OCI-LY1 (cell line): ENCODE data around the gene SLAMF1.

ENCODE experiments used
- H2AFZ ChIP-seq: fragments of 200-600 bp; sonication (generic), shearing (Covaris generic); 2 replicates; pipeline ENCODE4 v1.6.0; 2014; ENCODE audit warnings: antibody characterized with exemption, mild to moderate bottlenecking, low read length
- H3F3A ChIP-seq: fragments of 200-600 bp; sonication (generic), shearing (Covaris generic); 2 replicates; pipeline ENCODE4 v1.6.0; 2014; ENCODE audit warnings: mild to moderate bottlenecking, antibody characterized with exemption, low read length, moderate library complexity; ENCODE audit not compliant: insufficient read depth
- H3K27ac ChIP-seq: fragments of 200-600 bp; sonication (generic); 2 replicates; pipeline ENCODE4 v1.5.1; 2014; ENCODE audit warnings: low read length, mixed run types, mild to moderate bottlenecking, low read depth; ENCODE audit not compliant: poor library complexity, severe bottlenecking
- H3K27me3 ChIP-seq: fragments of 200-600 bp; sonication (generic); 2 replicates; pipeline ENCODE4 v1.6.0; 2014; ENCODE audit warnings: antibody characterized with exemption, mild to moderate bottlenecking, low read length, moderate library complexity; ENCODE audit not compliant: insufficient read depth
- H3K36me3 ChIP-seq: fragments of 200-600 bp; sonication (generic); 2 replicates; pipeline ENCODE4 v1.6.1; 2014; ENCODE audit warnings: mild to moderate bottlenecking, antibody characterized with exemption, low read length, moderate library complexity, mixed read lengths; ENCODE audit not compliant: insufficient read depth
- H3K4me1 ChIP-seq: fragments of 200-600 bp; sonication (generic); 2 replicates; pipeline ENCODE4 v1.5.1; 2014; ENCODE audit warnings: mild to moderate bottlenecking, low read length, moderate library complexity; ENCODE audit not compliant: insufficient read depth, severe bottlenecking
- H3K4me2 ChIP-seq: fragments of 200-600 bp; sonication (generic), shearing (Covaris generic); 2 replicates; pipeline ENCODE4 v1.6.1; 2014; ENCODE audit warnings: low read length
- H3K4me3 ChIP-seq: fragments of 200-600 bp; sonication (generic); 2 replicates; pipeline ENCODE4 v1.5.1; 2014; ENCODE audit warnings: low read length, low read depth, mild to moderate bottlenecking, mixed read lengths; ENCODE audit not compliant: poor library complexity, severe bottlenecking
- H3K79me2 ChIP-seq: fragments of 200-600 bp; shearing (Covaris generic); 2 replicates; pipeline ENCODE4 v1.6.1; 2016; ENCODE audit warnings: mixed run types, low read length, mixed read lengths; ENCODE audit not compliant: insufficient read depth
- H3K9ac ChIP-seq: fragments of 200-600 bp; sonication (generic), shearing (Covaris generic); 2 replicates; pipeline ENCODE4 v1.6.1; 2014; ENCODE audit warnings: mild to moderate bottlenecking, low read length, mixed read lengths
- H3K9me2 ChIP-seq: fragments of 200-600 bp; sonication (generic), shearing (Covaris generic); 2 replicates; pipeline ENCODE4 v1.6.1; 2014; ENCODE audit warnings: low read depth, mild to moderate bottlenecking, low read length, mixed read lengths
- H3K9me3 ChIP-seq: fragments of 200-600 bp; shearing (Covaris generic); 2 replicates; pipeline ENCODE4 v1.6.1; 2014; ENCODE audit warnings: low read length, mixed read lengths
- H4K20me1 ChIP-seq: fragments of 200-600 bp; sonication (generic), shearing (Covaris generic); 2 replicates; pipeline ENCODE4 v1.6.0; 2016; ENCODE audit warnings: mild to moderate bottlenecking, low read length; ENCODE audit not compliant: insufficient read depth
- EZH2 ChIP-seq: fragments of 200-600 bp; sonication (generic), shearing (Covaris generic); IDR thresholded peaks from 2 replicates; pipeline ENCODE4 v1.8.0; 2017; ENCODE audit warnings: borderline replicate concordance, mixed run types, mild to moderate bottlenecking, antibody characterized with exemption, low read length, moderate library complexity, mixed read lengths
- TF ChIP-seq, protein P1 (sequence below): fragments of 200-600 bp; sonication (generic), shearing (Covaris generic); IDR thresholded peaks from 2 replicates; pipeline ENCODE4 v1.5.1; 2017; ENCODE audit warnings: mild to moderate bottlenecking, antibody characterized with exemption, low read length, moderate library complexity, mixed read lengths

SLAMF1 gene

DNA sequence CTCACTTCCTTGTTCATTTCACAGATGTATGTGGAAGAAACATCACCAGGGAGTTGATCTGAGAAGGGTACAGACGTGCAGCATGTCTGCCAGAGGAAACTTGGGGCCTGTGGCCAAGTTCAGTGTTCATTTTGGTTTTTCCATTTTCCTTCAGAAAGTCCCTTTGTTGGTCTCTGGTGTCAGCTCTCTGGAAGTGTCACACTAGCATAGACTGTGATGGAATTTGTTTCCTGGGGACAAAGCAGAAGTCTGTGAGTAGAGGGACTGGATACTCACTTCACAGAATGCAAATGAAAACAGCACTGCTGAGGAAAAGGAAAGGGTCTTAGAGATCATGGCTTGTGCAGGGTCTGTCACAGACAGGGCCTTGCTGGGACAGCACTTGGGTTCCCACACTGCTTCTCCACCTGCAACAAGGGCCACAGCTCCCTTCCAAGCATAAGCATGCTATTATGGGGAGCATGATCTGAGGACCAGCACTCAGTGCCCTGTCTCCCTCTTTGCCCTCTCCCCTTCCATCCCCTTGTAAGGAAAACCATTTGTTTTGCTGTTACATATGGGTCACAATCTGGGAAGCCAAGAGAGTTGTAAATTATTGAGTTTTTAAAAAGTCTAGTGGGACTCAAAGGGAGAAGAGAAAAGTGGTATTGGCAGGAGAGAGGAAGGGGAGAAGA is 36.1 kb downstream of the SLAMF1 start:
- Histone ChIP-seq H3F3A (no peaks in the 10 kb centered on the region), H3K4me1 (peaks cover 43% of the 10 kb centered on the region), H3K4me3 (no peak overlapping the region), H3K79me2 (no peaks in the 10 kb centered on the region), H4K20me1 (no peaks in the 10 kb centered on the region), H3K36me3 (no peaks in the 10 kb centered on the region), H3K27ac (no peak overlapping the region), H2AFZ (no peak overlapping the region), H3K9ac (no peak overlapping the region), H3K9me3 (no peaks in the 10 kb centered on the region), H3K9me2 (no peaks in the 10 kb centered on the region), H3K4me2 (no peak overlapping the region), H3K27me3 (no peaks in the 10 kb centered on the region)
- no peak for TF ChIP-seq EZH2
- TF ChIP-seq, protein P1, sequence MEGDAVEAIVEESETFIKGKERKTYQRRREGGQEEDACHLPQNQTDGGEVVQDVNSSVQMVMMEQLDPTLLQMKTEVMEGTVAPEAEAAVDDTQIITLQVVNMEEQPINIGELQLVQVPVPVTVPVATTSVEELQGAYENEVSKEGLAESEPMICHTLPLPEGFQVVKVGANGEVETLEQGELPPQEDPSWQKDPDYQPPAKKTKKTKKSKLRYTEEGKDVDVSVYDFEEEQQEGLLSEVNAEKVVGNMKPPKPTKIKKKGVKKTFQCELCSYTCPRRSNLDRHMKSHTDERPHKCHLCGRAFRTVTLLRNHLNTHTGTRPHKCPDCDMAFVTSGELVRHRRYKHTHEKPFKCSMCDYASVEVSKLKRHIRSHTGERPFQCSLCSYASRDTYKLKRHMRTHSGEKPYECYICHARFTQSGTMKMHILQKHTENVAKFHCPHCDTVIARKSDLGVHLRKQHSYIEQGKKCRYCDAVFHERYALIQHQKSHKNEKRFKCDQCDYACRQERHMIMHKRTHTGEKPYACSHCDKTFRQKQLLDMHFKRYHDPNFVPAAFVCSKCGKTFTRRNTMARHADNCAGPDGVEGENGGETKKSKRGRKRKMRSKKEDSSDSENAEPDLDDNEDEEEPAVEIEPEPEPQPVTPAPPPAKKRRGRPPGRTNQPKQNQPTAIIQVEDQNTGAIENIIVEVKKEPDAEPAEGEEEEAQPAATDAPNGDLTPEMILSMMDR, result no peak

DNA sequence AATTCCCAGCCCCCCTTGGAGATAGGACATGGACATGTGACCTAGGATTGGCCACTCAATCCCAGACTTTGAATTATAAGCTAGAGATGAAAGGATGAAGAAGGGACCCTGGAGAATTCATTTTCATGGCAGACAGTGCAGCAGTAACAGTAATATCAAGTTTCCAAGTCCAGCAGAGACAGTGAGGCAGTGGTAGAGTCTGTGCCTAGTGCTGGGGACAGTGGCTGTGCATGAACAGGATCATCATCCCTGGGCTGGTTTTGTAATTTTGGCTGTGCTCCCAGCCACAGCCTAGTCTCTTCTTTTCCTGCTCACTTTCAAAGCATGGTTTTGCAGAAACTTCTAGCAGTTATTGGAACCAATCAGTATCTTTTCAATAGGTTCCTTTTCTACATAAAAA is 37.9 kb downstream of the SLAMF1 start:
- H2AFZ ChIP-seq, result no peak overlapping the region
- H3K36me3 ChIP-seq, result no peaks in the 10 kb centered on the region
- no peaks in the 10 kb centered on the region for H3K9me2 ChIP-seq
- H3K9me3 ChIP-seq, result no peaks in the 10 kb centered on the region
- H3K4me1 ChIP-seq, result peaks cover 46% of the 10 kb centered on the region
- no peaks in the 10 kb centered on the region for H3K27me3 ChIP-seq
- H3K79me2 ChIP-seq, result no peaks in the 10 kb centered on the region
- H4K20me1 ChIP-seq, result no peaks in the 10 kb centered on the region
- no peak overlapping the region for H3K9ac ChIP-seq
- H3K4me2 ChIP-seq, result no peak overlapping the region
- H3K4me3 ChIP-seq, result no peak overlapping the region
- TF ChIP-seq, protein P1, result no peak
- no peak for TF ChIP-seq EZH2
- H3F3A ChIP-seq, result no peaks in the 10 kb centered on the region
- H3K27ac ChIP-seq, result no peak overlapping the region

DNA sequence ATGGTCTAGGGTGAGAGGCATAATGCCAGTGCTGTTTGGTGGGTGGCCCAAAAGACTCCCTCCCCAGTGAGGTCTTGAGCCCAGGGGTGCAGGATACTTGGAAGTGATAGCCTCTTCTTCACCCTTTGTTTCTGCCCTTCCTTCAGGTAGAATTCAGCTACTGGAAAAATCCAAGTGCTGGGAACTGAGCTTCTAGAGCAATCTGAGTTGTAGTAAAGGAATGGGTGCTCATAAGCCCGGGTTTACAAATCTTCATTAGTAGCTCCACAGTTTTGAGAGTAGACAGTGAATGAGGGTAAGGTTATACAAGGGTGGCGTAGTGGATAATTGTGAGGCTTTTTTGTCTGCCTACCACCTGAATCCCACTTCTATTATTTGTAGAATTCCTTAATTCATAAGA is 38.3 kb downstream of the SLAMF1 start:
- H3F3A ChIP-seq, result no peaks in the 10 kb centered on the region
- H3K9ac ChIP-seq, result no peak overlapping the region
- no peaks in the 10 kb centered on the region for H3K36me3 ChIP-seq
- H3K79me2 ChIP-seq, result no peaks in the 10 kb centered on the region
- H3K27me3 ChIP-seq, result no peaks in the 10 kb centered on the region
- no peak overlapping the region for H3K27ac ChIP-seq
- no peak overlapping the region for H3K4me3 ChIP-seq
- peaks cover 46% of the 10 kb centered on the region for H3K4me1 ChIP-seq
- H3K4me2 ChIP-seq, result no peak overlapping the region
- TF ChIP-seq, protein P1, result no peak
- no peak for TF ChIP-seq EZH2
- H4K20me1 ChIP-seq, result no peaks in the 10 kb centered on the region
- no peaks in the 10 kb centered on the region for H3K9me3 ChIP-seq
- no peak overlapping the region for H2AFZ ChIP-seq
- no peaks in the 10 kb centered on the region for H3K9me2 ChIP-seq
